Stomach (tissue), 9 donors: ENCODE measurements around the gene IFNAR1. TPM values are rescaled to one million over a fixed set of nuclear protein-coding genes. Genes with fewer than 3 reads are reported as not detected.
A peak's percentile ranks its signal among the peaks of the same experiment; 100 is the strongest.

Experiments
- DNase-seq, 2 donors: peaks; one replicate each; pipeline versions ENCODE4 v3.0.0 to v3.0.0-alpha.2; 2013 to 2019
- H3K27ac ChIP-seq, 5 donors: fragments of 200-600 bp in 4 of 5; sonication (generic) in 4 of 5; one replicate each; pipeline ENCODE4 v1.5.1; 2013 to 2019; ENCODE audit warnings: mild to moderate bottlenecking in 1 of 5, moderate library complexity in 1 of 5
- H3K27me3 ChIP-seq, 3 donors: fragments of 200-600 bp; sonication (generic); one replicate each; pipeline ENCODE4 v1.5.1; 2017 to 2019; ENCODE audit warnings: mixed run types in 1 of 3
- H3K36me3 ChIP-seq, 4 donors: fragments of 200-600 bp; sonication (generic); 1 replicate in 3 of 4; 2 replicates in 1 of 4; pipeline ENCODE4 v1.5.1; 2016 to 2019
- H3K4me1 ChIP-seq, 4 donors: fragments of 200-600 bp; sonication (generic); one replicate each; pipeline ENCODE4 v1.5.1; 2016 to 2019
- H3K4me3 ChIP-seq, 4 donors: fragments of 200-600 bp; sonication (generic) in 3 of 4; one replicate each; pipeline ENCODE4 v1.5.1; 2016 to 2019; ENCODE audit warnings: mild to moderate bottlenecking in 1 of 4
- H3K9me3 ChIP-seq, 4 donors: fragments of 200-600 bp; sonication (generic); one replicate each; pipeline ENCODE4 v1.5.1; 2016 to 2019
- CTCF ChIP-seq, 7 experiments: fragments of 450-650 bp in 4 of 7; fragments of 200-600 bp in 3 of 7; sonication (generic) in 3 of 7; IDR thresholded peaks; one replicate each; pipeline ENCODE4 v1.5.1; 2016 to 2019; ENCODE audit warnings: antibody characterized with exemption in 7 of 7, control low read depth in 2 of 7, mild to moderate bottlenecking in 1 of 7
- EP300 ChIP-seq: sonication (generic); formaldehyde crosslinking; IDR thresholded peaks from one replicate; pipeline ENCODE4 v1.6.1; 2017; ENCODE audit warnings: antibody characterized with exemption
- POLR2A ChIP-seq, 4 donors: fragments of 450-650 bp; IDR thresholded peaks; one replicate each; pipeline ENCODE4 v1.6.1; 2016; ENCODE audit warnings: antibody characterized with exemption in 4 of 4, control low read depth in 2 of 4, mild to moderate bottlenecking in 1 of 4, moderate library complexity in 1 of 4
- POLR2AphosphoS5 ChIP-seq, 3 donors: sonication (generic); formaldehyde crosslinking; IDR thresholded peaks; one replicate each; pipeline ENCODE4 v1.6.1; 2016; ENCODE audit warnings: antibody characterized with exemption in 3 of 3
- WGBS, 5 donors: extraction: QIAGEN DNeasy Blood & Tissue Kit in 3 of 5; methylation state at CpG; one replicate each; pipeline versions ENCODE4 v1.1.5 to v1.1.7; 2013 to 2018; 5-methylcytosine and 5-hydroxymethylcytosine counted together
- intact Hi-C: fragments of 100-400 bp; cut with DNase I; formaldehyde crosslinking; loops from one replicate; pipeline ENCODE4 v1.15.1; 2023; ENCODE audit warnings: low total_unique reads
- polyA plus RNA-seq, 3 donors: library from polyadenylated mRNA; stranded (reverse); fragments of 200-250 nt; gene quantifications; one replicate each; pipeline ENCODE4 v1.2.3, GENCODE V29; 2013
- total RNA-seq, 5 donors: library from RNA; depleted of rRNA; stranded (reverse); fragments of >200 nt; gene quantifications; one replicate each; pipeline versions ENCODE4 v1.1.0 to v1.2.3, GENCODE V29; 2014 to 2016
- donor health status: healthy with polysubstance abuse.
- donor health status: Bipolar disorder and iron deficiency.
- donor health status: healthy.

Gene IFNAR1
- total and polyA plus RNA-seq, 8 donors, result 2.6 to 34.5 (median 11.2) TPM

DNA sequence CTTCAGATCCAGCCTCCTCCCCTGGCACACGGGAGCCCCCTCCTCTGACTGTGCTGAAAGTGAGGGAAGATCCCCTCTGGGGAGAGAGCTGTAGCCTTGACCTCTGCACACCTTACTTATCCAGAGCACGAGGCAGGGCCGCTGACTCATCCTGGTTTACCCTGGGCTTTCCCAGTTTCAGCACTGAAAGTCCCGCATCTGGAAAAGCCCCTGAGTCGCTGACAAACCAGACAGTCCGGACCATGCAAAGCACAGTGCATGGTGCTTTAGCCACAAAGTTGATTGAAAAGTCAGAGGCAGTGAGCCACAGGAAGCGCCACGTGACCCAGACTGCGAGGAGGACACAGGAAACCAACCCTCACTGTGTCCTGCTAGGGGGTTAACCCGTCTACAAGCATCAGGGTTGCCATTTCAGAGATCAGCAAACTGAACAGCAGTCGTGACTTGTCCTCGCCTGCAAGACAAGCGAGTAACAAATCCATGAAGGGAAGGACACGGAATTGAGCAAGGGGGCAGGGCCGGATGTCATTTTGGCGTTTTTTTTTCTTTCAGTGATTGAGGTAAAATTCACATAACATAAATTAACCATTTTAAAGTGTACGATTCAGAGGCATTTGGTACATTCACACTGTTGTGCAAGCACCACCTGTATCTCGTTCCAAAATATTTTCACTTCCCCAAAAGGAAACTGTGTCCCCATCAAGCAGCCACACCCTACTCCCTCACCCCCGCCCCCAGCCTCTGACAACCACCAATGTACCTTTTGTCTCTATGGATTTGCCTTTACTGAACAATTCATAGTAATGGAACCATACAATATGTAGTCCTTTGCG lies 58.5 kb downstream of the IFNAR1 start:
- DNase-seq, result peak; percentile 68 to 84
- H3K9me3 ChIP-seq, result no peaks in the 10 kb centered on the region
- H3K36me3 ChIP-seq, result no peaks in the 10 kb centered on the region
- peak overlapping the region; percentile 54 to 90 (median 73) for H3K27ac ChIP-seq
- H3K4me3 ChIP-seq, result peak overlapping the region; percentile 1 to 23 (median 6)
- intact Hi-C loops, result no loop called here
- TF ChIP-seq POLR2A (IDR thresholded peaks at IDR 0.05) (no peak), POLR2AphosphoS5 (IDR thresholded peaks at IDR 0.05) (peak in 2 of 3 donors; percentile 61 to 78), CTCF (IDR thresholded peaks at IDR 0.05) (no peak)
- 17 to 29% (median 25%) methylated on average over 20 of the region's 20 CpGs for WGBS, 5 donors
- no peaks in the 10 kb centered on the region for H3K27me3 ChIP-seq
- H3K4me1 ChIP-seq, result peaks cover 27 to 63% (median 31%) of the 10 kb centered on the region in 4 donors

- Histone ChIP-seq H3K27me3 (peaks cover 0 to 7% (median 0%) of the 10 kb centered on the region in 3 donors), H3K4me1 (peaks cover 25 to 58% (median 30%) of the 10 kb centered on the region in 4 donors), H3K27ac (peak overlapping the region in 1 of 5 donors; percentile 90), H3K4me3 (no peak overlapping the region), H3K9me3 (no peaks in the 10 kb centered on the region), H3K36me3 (no peaks in the 10 kb centered on the region)
- 69 to 80% (median 74%) methylated on average over 16 to 17 of the region's 17 CpGs for WGBS, 5 donors
- TF ChIP-seq EP300 (no peak), POLR2A (IDR thresholded peaks at IDR 0.05) (no peak), POLR2AphosphoS5 (IDR thresholded peaks at IDR 0.05) (no peak)
- DNase-seq, result peak in 1 of 2 donors; percentile 43
- intact Hi-C loops, result no loop called here
Measured at GRCh38 chr21:33384841-33385331, 60.1 kb downstream of the IFNAR1 start.

- H3K27ac ChIP-seq, result no peak overlapping the region
Measured at GRCh38 chr21:33386222-33386784, 61.5 kb downstream of the IFNAR1 start.

GRCh38 chr21:33387294-33387693 lies 62.5 kb downstream of the IFNAR1 start:
- H3K9me3 ChIP-seq, result no peaks in the 10 kb centered on the region
- no peak overlapping the region for H3K27ac ChIP-seq
- peaks cover 0 to 8% (median 0%) of the 10 kb centered on the region in 3 donors for H3K27me3 ChIP-seq
- TF ChIP-seq EP300, result no peak
- no peak for TF ChIP-seq POLR2AphosphoS5 (IDR thresholded peaks at IDR 0.05)
- no peak for TF ChIP-seq POLR2A (IDR thresholded peaks at IDR 0.05)
- TF ChIP-seq CTCF (IDR thresholded peaks at IDR 0.05), result no peak
- WGBS, 5 donors, result 92 to 95% (median 92%) methylated on average over 6 of the region's 6 CpGs
- H3K4me1 ChIP-seq, result peaks cover 15 to 37% (median 16%) of the 10 kb centered on the region in 4 donors
- intact Hi-C loops, result no loop called here
- no peaks in the 10 kb centered on the region for H3K36me3 ChIP-seq
- H3K4me3 ChIP-seq, result no peak overlapping the region
- no peak for DNase-seq

More at GRCh38 chr21:33386222-33386784, 61.5 kb downstream of the IFNAR1 start:
- DNase-seq, result no peak
- Histone ChIP-seq H3K9me3 (no peaks in the 10 kb centered on the region), H3K4me1 (peaks cover 16 to 43% (median 19%) of the 10 kb centered on the region in 4 donors), H3K27me3 (peaks cover 0 to 8% (median 0%) of the 10 kb centered on the region in 3 donors), H3K36me3 (no peaks in the 10 kb centered on the region), H3K4me3 (no peak overlapping the region)
- WGBS, 5 donors, result 78 to 85% (median 79%) methylated on average over 6 of the region's 6 CpGs
- TF ChIP-seq CTCF (IDR thresholded peaks at IDR 0.05), result no peak
- TF ChIP-seq EP300, result no peak
- TF ChIP-seq POLR2A (IDR thresholded peaks at IDR 0.05), result no peak
- no peak for TF ChIP-seq POLR2AphosphoS5 (IDR thresholded peaks at IDR 0.05)
- intact Hi-C loops, result no loop called here
